NCI-H1105 (cell line): ENCODE results near the gene YBX2.

ENCODE experiments used
- DNase-seq: peaks from one replicate; lab custom pipeline; 2025; lab: John Stamatoyannopoulos, UW

The YBX2 gene

GRCh38 chr17:7263801-7264078, 30.7 kb downstream of the YBX2 start:
- no peak for DNase-seq

DNA sequence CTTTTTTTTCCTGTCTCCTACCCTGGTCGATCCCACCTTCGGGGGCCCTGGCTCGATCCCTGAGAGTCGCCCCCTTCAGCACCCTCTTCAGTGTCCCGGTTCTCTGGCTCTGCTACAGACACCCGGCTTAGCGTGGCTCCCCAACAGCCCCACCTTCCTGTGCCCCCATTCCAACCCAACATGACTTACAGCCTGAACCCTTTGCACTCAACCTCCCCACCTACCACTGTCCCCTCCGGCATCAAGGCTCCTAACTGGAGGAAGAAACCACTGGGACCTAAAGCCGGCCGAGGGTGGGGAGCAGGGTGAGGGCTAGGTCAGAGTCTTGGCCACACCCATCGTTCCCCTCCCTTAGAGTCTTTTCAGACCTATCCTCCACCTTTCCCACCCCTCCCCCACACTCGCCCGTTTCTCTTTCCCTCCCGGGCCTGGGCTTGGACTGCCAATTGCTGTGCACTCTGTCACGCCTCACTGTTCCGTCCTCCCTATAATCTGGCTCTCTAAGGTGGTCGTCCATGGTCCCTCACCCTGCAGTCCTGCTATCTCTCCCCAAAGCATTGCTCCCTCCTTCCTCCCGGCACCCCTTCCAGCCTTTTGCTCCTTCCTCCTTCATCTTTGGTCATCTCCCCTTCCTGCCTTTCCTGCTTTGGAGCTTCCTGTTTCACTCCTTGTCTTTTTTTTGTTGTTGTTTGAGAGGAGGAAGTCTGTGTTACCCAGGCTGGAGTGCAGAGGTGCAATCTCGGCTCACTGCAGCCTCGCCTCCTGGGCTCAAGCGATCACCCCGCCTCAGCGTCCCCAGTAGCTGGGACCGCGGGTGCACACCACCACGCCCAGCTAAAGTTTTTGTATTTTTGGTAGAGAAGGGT, 31.3 kb downstream of the YBX2 start:
- DNase-seq: peak; percentile 58

DNA sequence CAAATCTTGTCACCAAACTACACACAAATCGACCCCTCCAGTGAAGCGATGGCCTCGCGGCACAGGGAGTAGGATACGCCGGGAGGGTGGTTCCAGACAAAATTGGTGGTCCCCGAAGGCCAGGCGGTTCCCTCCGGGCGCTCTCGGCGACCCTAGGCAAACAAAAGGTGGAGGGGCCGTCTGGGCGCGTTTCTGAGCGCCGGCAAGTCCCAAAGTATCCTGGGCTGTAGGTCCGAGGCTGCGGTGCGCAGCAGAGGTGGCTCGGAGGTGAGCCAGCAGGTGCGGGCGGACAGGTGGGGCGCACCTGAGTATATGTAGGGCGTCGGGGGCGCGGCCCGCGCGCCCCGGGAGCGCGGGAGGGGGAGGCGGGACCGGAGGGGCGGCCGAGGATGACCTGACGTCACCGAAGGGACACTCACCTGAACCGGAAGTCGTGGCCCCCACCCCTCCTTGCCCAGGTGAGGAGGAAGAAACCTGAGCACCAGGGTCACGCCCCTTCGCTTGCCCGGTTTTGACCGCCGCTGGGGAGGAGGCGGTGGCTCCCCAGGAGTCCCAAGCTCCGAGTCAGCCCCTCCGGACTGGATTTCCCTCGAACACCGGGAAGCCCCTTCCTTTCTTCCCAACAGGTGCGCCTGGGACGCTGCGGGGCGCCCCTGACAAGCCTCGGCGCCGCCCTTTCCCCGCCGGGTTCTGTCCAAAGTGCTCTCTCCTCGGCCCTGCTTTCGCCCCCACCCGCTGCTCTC, 32.1 kb downstream of the YBX2 start, which contains the start of gene CLDN7:
CLDN7 (minus strand) TSS at position 287 of the 743 bp plus-strand sequence. CDS start 435 bp downstream, outside the sequence.
- DNase-seq: peak; percentile 96

DNA sequence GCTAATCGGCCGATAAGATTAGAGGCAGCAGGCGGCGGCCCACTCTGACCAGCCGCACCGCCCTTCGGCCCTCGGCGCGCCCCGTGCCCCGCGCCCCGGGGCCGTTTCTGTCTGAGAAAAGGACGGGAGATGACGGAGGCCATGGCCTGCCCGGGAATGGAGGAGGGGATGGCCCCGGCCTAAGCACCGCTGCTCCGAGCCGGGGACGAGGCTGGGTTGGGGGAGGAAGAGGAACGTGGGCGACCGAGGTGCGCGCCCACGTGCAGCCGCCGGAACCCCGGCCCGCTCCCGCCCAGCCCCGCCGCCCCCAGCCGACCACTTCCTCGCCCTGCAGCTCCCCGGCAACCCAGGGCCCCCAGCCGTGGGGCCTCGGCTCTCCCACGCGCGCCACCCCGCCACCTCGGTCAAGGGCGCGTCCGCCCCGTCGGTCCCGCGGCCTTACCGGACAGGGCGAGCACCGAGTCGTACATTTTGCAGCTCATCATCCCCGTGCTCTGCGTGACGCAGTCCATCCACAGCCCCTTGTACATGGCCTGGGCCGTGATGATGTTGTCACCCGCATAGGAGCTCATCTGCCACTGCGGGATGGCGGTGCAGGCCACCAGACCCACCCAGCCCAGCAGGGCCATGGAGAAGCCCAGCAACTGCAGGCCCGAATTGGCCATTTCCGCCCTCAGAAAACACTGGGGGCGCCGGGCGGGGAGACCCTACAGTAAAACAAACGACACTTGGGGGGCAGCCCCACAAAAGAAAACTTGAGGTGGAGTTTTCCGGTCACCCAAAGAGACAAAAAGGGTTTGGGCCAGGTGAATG, 32.9 kb downstream of the YBX2 start:
- DNase-seq: no peak

- DNase-seq: peak; percentile 59
Observed at GRCh38 chr17:7260651-7261378, 33.6 kb downstream of the YBX2 start.

DNA sequence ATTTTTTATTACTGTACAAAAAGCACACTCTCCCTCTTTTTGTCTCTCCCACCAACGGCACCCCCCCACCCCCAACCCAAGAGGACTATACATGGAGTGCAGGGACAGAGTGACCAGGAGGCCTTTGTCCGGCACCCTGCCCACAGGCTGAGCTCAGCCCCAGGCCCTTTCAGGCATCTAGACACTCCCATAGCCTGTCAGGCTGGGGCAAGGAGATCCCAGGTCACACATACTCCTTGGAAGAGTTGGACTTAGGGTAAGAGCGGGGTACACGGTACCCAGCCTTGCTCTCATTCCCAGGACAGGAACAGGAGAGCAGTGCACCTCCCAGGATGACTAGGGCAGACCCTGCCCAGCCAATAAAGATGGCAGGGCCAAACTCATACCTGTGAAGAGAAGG, 34.3 kb downstream of the YBX2 start:
- DNase-seq: no peak

DNA sequence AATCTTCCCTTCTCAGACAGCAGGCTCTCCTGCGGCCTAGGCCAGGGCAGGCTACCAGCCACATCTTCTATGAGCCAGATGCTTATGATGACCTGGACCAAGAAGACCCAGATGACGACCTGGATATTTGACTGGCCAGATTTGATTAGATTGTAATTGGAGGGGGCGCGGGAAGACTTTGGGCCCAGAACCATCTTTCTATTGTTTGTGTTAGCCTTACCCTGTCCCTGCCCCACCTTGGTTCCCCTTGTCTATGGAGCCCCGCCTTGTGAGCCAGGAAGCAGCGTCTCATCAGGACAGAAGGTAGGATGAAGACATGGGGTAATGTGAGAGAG, 34.9 kb downstream of the YBX2 start:
- no peak for DNase-seq

DNA sequence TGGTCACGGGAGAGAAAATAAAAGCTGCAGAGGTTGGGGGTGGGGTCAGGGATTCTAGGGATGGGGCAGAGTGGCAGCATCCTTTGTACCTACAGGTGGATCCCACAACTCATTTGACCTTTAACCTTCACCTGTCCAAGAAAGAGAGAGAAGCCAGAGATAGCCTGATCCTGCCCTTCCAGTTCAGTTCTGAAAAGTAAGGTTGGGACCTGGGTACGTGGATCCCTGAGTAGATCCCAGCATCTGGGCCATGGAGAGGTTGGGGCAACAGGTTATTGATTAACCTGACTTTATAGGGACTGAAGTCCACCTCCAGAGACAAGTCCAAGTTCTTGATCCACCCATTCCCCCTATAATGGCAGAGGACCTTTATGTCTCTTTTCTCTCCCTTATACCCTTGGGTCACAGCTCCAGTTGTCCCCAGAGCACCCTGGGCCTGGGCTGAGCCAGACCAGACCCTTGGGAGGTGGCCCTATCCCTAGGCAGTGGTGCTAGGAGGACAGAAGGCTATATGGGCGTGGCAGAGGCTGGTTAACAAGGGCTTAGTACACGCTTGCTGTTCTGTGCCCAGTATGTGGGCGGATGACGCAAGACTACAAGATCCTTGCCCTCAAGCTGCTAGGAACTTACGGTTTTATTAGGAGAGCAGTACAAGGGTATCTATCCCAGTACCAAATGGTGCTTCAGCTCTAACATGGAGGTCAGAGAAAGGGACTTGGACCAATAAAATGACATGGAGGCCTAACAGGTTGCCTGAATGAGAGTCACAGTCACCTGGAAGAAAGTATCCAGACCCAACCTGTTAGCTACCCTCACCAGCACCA, 35.5 kb downstream of the YBX2 start:
- no peak for DNase-seq

GRCh38 chr17:7256766-7257456, 37.5 kb downstream of the YBX2 start:
- no peak for DNase-seq

GRCh38 chr17:7254511-7254910, 39.9 kb downstream of the YBX2 start:
- DNase-seq: no peak

DNA sequence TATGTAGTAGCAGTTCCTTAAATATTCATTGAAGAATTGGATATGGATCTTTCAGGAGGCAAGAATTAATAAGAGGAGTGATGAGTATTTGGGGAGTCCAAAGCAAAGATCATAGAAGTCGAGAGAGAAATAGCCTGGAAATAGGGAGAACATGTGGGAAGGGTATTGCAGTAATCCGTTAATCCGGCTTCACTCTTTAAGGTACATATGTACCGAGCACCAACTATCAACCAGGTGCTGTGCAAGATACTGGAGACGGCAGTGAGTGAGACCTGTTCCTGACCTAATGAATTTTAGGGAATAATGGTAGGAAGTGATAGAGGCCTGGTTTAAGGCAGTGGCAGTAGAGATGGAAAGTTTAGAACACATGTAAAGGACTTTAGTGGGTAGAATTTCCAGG, 41.4 kb downstream of the YBX2 start:
- no peak for DNase-seq

- peak; percentile 95 for DNase-seq
Observed at GRCh38 chr17:7252176-7253043, 42.0 kb downstream of the YBX2 start, which contains the start of gene ELP5. Gene ELP5 (plus strand): TSS chr17:7252215. CDS start chr17:7252551, 336 bp downstream.

DNA sequence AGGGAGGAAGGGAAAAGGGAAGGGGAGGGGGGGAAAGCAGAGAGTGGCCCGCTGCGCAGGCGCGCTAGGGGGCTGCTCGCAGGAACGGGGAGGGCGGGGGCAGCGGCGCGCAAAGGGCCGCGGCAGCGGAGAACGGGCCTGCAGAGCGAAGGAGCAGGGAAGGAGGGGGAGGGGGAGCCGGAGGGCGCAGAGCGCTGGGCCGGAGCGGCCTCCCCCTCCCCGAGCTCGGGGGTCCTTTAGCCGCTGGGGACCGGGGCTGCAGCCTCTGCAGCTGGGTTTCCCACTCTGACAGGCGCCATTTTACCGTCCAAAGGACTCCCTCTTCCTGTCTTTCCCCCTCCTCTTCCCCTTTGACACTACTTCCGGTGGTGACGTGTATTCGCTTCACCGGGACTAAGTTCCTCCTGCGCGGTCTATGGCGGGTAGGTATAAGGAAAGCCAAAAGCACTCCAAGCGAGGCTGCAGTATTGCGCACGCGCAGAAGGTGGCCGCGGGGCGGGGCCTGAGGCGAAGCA, 42.7 kb downstream of the YBX2 start, which contains the start of gene CTDNEP1:
CTDNEP1 (minus strand) TSS at position 74 of the 515 bp plus-strand sequence. CDS start 438 bp downstream, outside the sequence.
- DNase-seq: peak; percentile 99

GRCh38 chr17:7250695-7251627, 43.5 kb downstream of the YBX2 start:
- DNase-seq: no peak

DNA sequence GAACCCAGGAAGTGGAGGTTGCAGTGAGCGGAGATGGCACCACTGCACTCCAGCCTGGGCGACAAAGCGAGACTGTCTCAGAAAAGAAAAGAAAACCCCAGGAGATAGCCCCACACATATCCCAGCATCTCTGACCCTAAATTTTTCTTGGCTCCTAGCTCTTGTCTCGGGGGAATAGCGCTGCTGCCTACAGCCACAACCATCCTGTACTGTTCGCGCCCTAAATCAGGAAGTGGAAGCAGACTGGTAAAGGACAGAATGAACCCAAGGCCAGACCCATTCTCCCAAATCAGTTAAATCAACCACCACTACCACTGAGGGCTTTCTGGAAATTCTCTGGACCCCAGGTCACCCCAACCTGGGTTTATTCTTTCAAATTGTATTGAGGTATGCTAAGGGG, 44.6 kb downstream of the YBX2 start:
- no peak for DNase-seq

DNA sequence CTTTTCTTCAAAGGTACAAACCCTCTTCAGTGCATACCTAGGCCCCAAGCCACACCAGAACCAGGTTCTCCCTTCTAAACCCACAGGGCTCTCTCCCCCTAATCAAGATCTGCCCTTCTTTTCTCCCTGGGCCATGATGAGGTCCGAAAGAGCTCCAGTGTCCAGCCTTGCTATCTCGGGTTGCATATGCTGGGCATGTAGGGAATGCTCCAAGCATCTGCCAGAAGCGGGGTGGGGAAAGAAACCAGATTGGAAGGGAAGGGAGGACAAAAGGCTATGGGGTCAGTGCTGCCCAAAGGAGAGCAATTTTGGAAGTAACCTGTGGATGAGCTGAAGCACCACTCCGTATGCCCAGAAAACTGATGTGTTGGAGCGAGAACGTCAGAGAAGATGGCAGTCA, 45.2 kb downstream of the YBX2 start:
- DNase-seq: no peak

DNA sequence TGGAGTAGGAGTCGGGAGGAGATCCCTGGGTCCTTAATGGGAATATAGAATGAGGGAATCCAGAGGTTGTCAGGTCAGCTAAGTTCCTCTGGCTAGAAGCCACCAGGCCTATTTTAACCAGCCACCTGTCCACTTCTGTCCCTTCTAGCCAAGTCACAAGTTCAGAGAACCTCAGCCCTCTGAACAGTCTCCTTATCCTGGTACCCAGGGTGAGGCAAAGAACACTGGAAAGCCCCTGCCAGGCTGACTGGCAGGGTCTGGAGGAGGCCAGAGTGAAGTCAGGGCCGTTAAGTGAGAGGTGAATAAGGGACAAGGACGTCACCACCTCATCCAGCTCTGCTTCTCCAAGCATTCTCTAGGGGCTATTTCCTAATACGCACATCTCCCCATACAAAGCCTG, 45.6 kb downstream of the YBX2 start:
- no peak for DNase-seq

GRCh38 chr17:7246779-7247178, 47.7 kb downstream of the YBX2 start:
- no peak for DNase-seq
